T-helper 2 cell treated with Interferon-gamma antibody and Interleukin-4, amounts not matched to agents 100 ng/mL and 5 ng/mL, for 36 hours (primary cell): Measurements from ENCODE around the gene ABCG2. TPM values are rescaled to one million over a fixed set of nuclear protein-coding genes. Genes with fewer than 3 reads are reported as not detected.

Source experiments
- intact Hi-C: fragments of 100-400 bp; cut with micrococcal nuclease; formaldehyde crosslinking; loops from one replicate; pipeline ENCODE4 v1.15.1; 2023
- total RNA-seq: library from RNA; stranded (reverse); gene quantifications from 2 replicates; pipeline ENCODE4 v1.2.3, GENCODE V29; 2022

The ABCG2 gene
- total RNA-seq, 1 donor from 2014 or later: 0.75 TPM

GRCh38 chr4:88075336-88075735 lies 83.1 kb downstream of the ABCG2 start:
- intact Hi-C loops: no loop called here

DNA sequence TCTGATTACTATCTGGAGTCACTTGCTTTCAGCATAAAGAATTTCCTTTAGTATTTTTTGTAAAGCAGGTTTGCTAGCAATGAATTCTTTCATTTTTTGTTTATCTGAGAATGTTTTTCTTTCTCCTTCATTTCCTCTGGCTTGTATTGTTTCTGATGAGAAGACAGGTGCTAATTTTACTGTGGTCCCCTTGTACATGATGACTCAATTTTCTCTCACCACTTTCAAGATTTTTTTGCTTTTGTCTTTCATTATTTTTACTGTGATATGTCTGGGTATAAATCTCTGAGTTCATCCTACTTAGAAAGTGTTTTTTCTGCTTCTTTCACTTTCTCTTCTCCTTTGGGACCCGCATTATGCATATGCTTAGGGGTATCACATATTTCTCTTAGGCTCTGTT lies 88.4 kb downstream of the ABCG2 start:
- intact Hi-C loops: no loop called here

- intact Hi-C loops: no loop called here
Observed at GRCh38 chr4:88064410-88064809, 94.0 kb downstream of the ABCG2 start.

DNA sequence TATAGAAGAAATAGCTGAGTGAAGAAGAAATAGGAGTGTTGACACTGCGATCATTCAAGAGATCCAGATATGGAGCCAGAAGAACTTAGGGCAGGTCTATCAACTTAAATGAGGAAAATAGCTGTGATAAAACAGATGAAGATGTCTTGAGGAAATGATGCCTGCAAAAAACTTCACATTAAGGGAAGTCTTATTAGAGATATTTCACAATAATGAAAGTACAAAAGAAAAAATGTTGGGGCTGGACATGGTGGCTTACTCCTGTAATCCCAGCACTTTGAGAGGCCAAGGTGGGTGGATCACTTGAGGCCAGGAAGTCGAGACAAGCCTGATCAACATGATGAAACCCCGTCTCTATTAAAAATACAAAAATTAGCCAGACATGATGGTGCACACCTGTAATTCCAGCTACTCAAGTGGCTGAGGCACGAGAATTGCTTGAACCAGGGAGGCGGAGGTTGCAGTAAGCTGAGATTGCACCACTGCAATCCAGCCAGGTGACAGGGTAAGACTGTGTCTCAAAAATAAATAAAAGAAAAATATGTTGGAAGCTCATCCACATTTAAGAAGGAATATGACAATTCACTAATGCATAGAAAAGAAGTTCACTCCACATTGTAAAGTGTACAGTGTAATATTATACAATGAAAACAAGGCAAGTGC lies 94.7 kb downstream of the ABCG2 start:
- intact Hi-C loops: no loop called here

- intact Hi-C loops: no loop called here
Observed at GRCh38 chr4:88062843-88063242, 95.6 kb downstream of the ABCG2 start.

- intact Hi-C loops: no loop called here
Observed at GRCh38 chr4:88062311-88062710, 96.1 kb downstream of the ABCG2 start.

DNA sequence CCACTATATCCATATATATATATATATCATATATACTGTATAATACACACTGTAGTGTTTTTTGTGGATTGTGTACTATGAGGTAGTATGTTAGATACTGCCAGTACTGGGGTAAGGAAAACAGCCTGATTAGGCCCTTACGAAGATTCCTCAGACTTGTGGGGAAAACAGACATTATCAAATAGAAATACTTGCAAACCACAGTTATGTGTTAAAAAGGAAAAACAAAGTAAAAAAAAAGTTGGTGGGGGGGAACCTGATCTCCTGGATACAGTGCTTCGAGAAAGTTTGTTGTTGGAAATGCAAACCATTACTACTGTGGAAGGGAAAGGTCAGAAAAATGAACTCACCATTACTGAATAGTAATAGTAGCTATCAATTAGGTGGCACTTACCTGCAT lies 98.0 kb downstream of the ABCG2 start:
- intact Hi-C loops: no loop called here

GRCh38 chr4:88059766-88060165 lies 98.7 kb downstream of the ABCG2 start:
- intact Hi-C loops: no loop called here

DNA sequence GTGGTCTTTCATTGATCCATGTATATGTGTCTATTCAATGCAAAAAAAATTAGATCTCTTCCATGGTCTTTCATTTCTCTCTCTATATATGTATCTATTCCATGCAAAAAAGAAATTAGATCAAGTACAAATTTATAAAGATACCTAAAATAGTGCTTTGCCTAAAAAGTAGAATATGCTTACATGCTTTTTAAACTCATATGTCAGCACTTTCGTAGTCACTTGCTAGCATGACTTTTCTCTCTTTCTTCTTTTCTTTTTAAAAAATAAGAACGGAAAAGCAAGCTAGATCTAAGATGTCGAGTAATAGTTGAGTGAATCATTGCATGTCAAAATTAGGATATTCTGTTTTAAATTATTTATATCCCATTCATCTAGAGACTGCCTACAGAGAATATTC lies 100.1 kb downstream of the ABCG2 start:
- intact Hi-C loops: no loop called here

GRCh38 chr4:88054901-88055300 lies 103.5 kb downstream of the ABCG2 start:
- intact Hi-C loops: no loop called here

DNA sequence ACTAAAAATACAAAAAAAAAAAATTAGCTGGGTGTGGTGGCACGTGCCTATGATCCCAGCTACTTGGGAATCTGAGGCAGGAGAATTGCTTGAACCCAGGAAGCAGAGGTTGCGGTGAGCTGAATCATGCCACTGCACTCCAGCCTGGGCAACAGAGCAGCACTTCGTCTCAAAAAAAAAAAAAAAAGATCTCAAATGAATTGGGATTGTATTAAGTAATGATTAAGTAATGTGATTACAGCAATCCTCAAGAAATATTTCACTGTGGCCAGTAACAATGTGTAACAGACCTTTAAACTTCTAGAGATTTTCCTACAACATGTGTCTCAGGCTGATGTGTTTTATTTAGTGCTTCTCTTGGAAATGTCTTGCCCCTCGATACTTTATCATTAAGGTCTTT lies 104.2 kb downstream of the ABCG2 start:
- intact Hi-C loops: no loop called here

DNA sequence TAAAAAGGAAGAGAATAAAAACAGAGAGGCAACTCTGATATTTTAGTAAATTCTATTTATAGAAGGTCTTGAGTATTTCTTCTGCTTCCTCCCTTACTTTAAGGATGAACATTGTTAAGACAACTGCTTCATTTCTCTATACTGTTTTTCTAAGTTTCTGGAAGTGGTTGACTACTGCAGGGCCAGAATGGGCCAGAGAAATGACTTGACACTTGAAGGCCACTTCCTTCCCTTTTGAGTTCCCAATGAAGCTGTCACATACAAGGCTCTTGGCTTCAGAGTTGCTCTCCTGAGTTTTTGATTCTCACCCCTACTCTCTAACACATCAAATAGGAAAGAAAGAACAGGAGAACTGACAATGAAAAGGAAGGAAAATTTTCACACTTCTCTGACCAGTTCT lies 113.4 kb downstream of the ABCG2 start:
- intact Hi-C loops: no loop called here

GRCh38 chr4:88043586-88044340 lies 114.7 kb downstream of the ABCG2 start:
- intact Hi-C loops: no loop called here

DNA sequence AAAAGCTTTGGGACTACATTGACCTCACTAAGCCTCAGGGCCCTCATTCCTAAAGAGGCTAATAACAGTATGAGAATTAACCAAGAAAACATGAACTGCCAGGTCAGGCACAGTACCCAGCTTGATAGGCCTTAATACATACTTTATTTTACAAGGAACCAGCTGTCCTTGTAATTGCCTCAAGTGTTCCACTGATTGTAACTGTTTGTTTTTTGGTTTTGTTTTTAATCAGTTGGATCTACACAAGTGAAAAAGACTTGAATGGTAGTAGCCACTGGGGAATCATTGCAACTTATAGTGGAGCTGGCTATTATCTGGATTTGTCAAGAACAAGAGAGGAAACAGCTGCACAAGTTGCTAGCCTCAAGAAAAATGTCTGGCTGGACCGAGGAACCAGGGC lies 115.4 kb downstream of the ABCG2 start:
- intact Hi-C loops: no loop called here

GRCh38 chr4:88041626-88042025 lies 116.8 kb downstream of the ABCG2 start:
- intact Hi-C loops: no loop called here

GRCh38 chr4:88040707-88041106 lies 117.7 kb downstream of the ABCG2 start:
- intact Hi-C loops: no loop called here

Other genes starting within 250 kb of the ABCG2 start
- gene SPP1, start 182.9 kb downstream of the ABCG2 start, total RNA-seq: 4.3 and 5.4 TPM in 2 replicates
- 24.4 and 24.5 TPM in 2 replicates for gene PKD2, start 151.0 kb downstream of the ABCG2 start, total RNA-seq
- 42.7 and 46.1 TPM in 2 replicates for gene PPM1K, start 125.9 kb upstream of the ABCG2 start, total RNA-seq
- 15.7 and 17.1 TPM in 2 replicates for gene HERC6, start 220.2 kb upstream of the ABCG2 start, total RNA-seq